Adrenal gland (tissue), 12 donors: ENCODE results near the gene UROC1. TPM values are rescaled to one million over a fixed set of nuclear protein-coding genes. Genes with fewer than 3 reads are reported as not detected.

Source experiments
- DNase-seq, 7 donors: peaks; one replicate each; pipeline ENCODE4 v3.0.0-alpha.2; 2019 to 2020
- H3K27ac ChIP-seq, 5 donors: fragments of 200-600 bp; sonication (generic) in 4 of 5; 1 replicate in 3 of 5; 2 replicates in 2 of 5; pipeline versions ENCODE4 v1.5.1 to v1.8.0; 2016 to 2020; ENCODE audit warnings: mild to moderate bottlenecking in 1 of 5
- H3K27me3 ChIP-seq: fragments of 200-600 bp; 2 replicates; pipeline ENCODE4 v1.8.0; 2021
- H3K36me3 ChIP-seq, 2 donors: fragments of 200-600 bp; replicated peaks in 1 of 2; 1 replicate in 1 of 2; 2 replicates in 1 of 2; pipeline versions ENCODE4 v1.5.1 to v1.8.0; 2018 to 2022
- H3K4me1 ChIP-seq, 2 donors: fragments of 200-600 bp; replicated peaks in 1 of 2; 1 replicate in 1 of 2; 2 replicates in 1 of 2; pipeline versions ENCODE4 v1.5.1 to v1.8.0; 2018 to 2021
- H3K4me3 ChIP-seq, 4 donors: fragments of 200-600 bp; sonication (generic) in 3 of 4; one replicate each; pipeline ENCODE4 v1.5.1; 2016 to 2018
- H3K9me3 ChIP-seq, 3 donors: fragments of 200-600 bp; sonication (generic) in 1 of 3; replicated peaks in 1 of 3; 1 replicate in 2 of 3; 2 replicates in 1 of 3; pipeline versions ENCODE4 v1.5.1 to v1.8.0; 2016 to 2021
- CTCF ChIP-seq, 6 experiments: fragments of 450-650 bp in 4 of 6; fragments of 200-600 bp in 2 of 6; sonication (generic) in 1 of 6; IDR thresholded peaks; 1 replicate in 5 of 6; 2 replicates in 1 of 6; pipeline versions ENCODE4 v1.5.1 to v1.8.0; 2016 to 2021; ENCODE audit warnings: antibody characterized with exemption in 6 of 6, mild to moderate bottlenecking in 2 of 6, moderate library complexity in 1 of 6
- POLR2A ChIP-seq, 2 donors: fragments of 450-650 bp; IDR thresholded peaks; one replicate each; pipeline ENCODE4 v1.6.1; 2017; ENCODE audit warnings: antibody characterized with exemption in 2 of 2, mild to moderate bottlenecking in 2 of 2, moderate library complexity in 1 of 2
- WGBS, 4 donors: extraction: QIAGEN DNeasy Blood & Tissue Kit in 2 of 4; methylation state at CpG; one replicate each; pipeline versions ENCODE4 v1.1.5 to v1.1.7; 2013 to 2017; 5-methylcytosine and 5-hydroxymethylcytosine counted together
- intact Hi-C, 2 donors: fragments of 100-400 bp; cut with DNase I; formaldehyde crosslinking; loops; one replicate each; pipeline versions ENCODE4 v1.14.1 to v1.15.0; 2022 to 2023
- polyA plus RNA-seq, 3 donors: library from polyadenylated mRNA; stranded (reverse); fragments of 200-250 nt in 2 of 3; fragments of 350-450 nt in 1 of 3; fragmentation: Illumina TruSeq in 1 of 3; extraction: RNeasy Lipid Tissue Mini Kit (QIAGEN cat#74804) in 1 of 3; gene quantifications; one replicate each; pipeline ENCODE4 v1.2.3, GENCODE V29; 2013 to 2014
- total RNA-seq, 9 donors: library from RNA; depleted of rRNA in 4 of 9; stranded (reverse); fragments of >200 nt in 4 of 9; fragments of 120-200 nt in 1 of 9; fragmentation: NEBNext Ultra II Directional in 1 of 9; extraction: Animal tissue kit (Norgen Biotek cat#: 25700) in 1 of 9; gene quantifications; one replicate each; pipeline versions ENCODE4 v1.1.0 to v1.2.4, GENCODE V29; 2013 to 2023
- donor health status: healthy with polysubstance abuse.
- donor health status: Bipolar disorder and iron deficiency.
- donor health status: DM: yes; HTN: yes; CAD: no.
- donor health status: DM: no; HTN: no; CAD: no.
- donor health status: DM: no; HTN: no; CAD: no.
- donor health status: DM: yes; HTN: yes; CAD: no.

UROC1 gene
- total and polyA plus RNA-seq, 12 donors: under 0.01 to 0.22 (median 0.04) TPM; not detected in 8

- intact Hi-C loops: no loop called here
- H3K36me3 ChIP-seq: peaks cover 0 to 76% of the 10 kb centered on the region in 2 donors
Measured at GRCh38 chr3:126469479-126469878, 48.1 kb downstream of the UROC1 start.

GRCh38 chr3:126468028-126468891 lies 49.3 kb downstream of the UROC1 start:
- no peak overlapping the region for H3K4me3 ChIP-seq
- 73 to 78% (median 76%) methylated on average over 13 of the region's 13 CpGs for WGBS, 4 donors
- TF ChIP-seq CTCF (IDR thresholded peaks at IDR 0.05) (no peak), POLR2A (IDR thresholded peaks at IDR 0.05) (no peak)
- H3K9me3 ChIP-seq: no peaks in the 10 kb centered on the region
- H3K27me3 ChIP-seq: no peaks in the 10 kb centered on the region
- intact Hi-C loops: no loop called here
- DNase-seq: peak in 4 of 7 donors; percentile 55 to 63 (median 59)
- peaks cover 14 to 39% of the 10 kb centered on the region in 2 donors for H3K4me1 ChIP-seq
- H3K27ac ChIP-seq: peak overlapping the region in 2 of 5 donors; percentile 51 to 68
- H3K36me3 ChIP-seq: peaks cover 0 to 87% of the 10 kb centered on the region in 2 donors

More at GRCh38 chr3:126469479-126469878, 48.1 kb downstream of the UROC1 start:
- Histone ChIP-seq H3K9me3 (no peaks in the 10 kb centered on the region), H3K4me3 (no peak overlapping the region), H3K4me1 (peaks cover 26 to 51% of the 10 kb centered on the region in 2 donors), H3K27ac (no peak overlapping the region), H3K27me3 (no peaks in the 10 kb centered on the region)
- peak in 2 of 7 donors; percentile 6 to 11 for DNase-seq
- 93 to 95% (median 94%) methylated on average over 11 of the region's 11 CpGs for WGBS, 4 donors
- TF ChIP-seq CTCF (IDR thresholded peaks at IDR 0.05) (no peak), POLR2A (IDR thresholded peaks at IDR 0.05) (no peak)

- Histone ChIP-seq H3K9me3 (no peaks in the 10 kb centered on the region), H3K27ac (no peak overlapping the region), H3K4me1 (peaks cover 8 to 32% of the 10 kb centered on the region in 2 donors), H3K27me3 (no peaks in the 10 kb centered on the region), H3K4me3 (no peak overlapping the region), H3K36me3 (peaks cover 0 to 93% of the 10 kb centered on the region in 2 donors)
- WGBS, 4 donors: 65 to 83% (median 78%) methylated on average over 5 to 8 of the region's 8 CpGs
- intact Hi-C loops: no loop called here
- no peak for TF ChIP-seq POLR2A (IDR thresholded peaks at IDR 0.05)
- TF ChIP-seq CTCF (IDR thresholded peaks at IDR 0.05): no peak
- peak in 1 of 7 donors; percentile 16 for DNase-seq
Measured at GRCh38 chr3:126467611-126467955, 50.0 kb downstream of the UROC1 start.

- 79 to 83% (median 81%) methylated on average over 18 to 19 of the region's 19 CpGs for WGBS, 4 donors
- TF ChIP-seq POLR2A (IDR thresholded peaks at IDR 0.05) (no peak), CTCF (IDR thresholded peaks at IDR 0.05) (no peak)
- Histone ChIP-seq H3K4me3 (no peak overlapping the region), H3K27ac (peak overlapping the region in 1 of 5 donors; percentile 48), H3K4me1 (peaks cover 2 to 27% of the 10 kb centered on the region in 2 donors), H3K27me3 (no peaks in the 10 kb centered on the region), H3K36me3 (peaks cover 0 to 98% of the 10 kb centered on the region in 2 donors), H3K9me3 (no peaks in the 10 kb centered on the region)
- intact Hi-C loops: no loop called here
- peak in 2 of 7 donors; percentile 1 to 19 for DNase-seq
Measured at GRCh38 chr3:126466886-126467610, 50.5 kb downstream of the UROC1 start.
